Activated CD4-positive, alpha-beta T cell treated with anti-CD3 and anti-CD28 coated beads for 24 hours (primary cell): ENCODE results near the gene YEATS2.
"Not testable (repeated sequence)": the region's sequence is repeated elsewhere in the genome, so short reads cannot be mapped to it uniquely, and the experiment has no call there.

Source experiments
- DNase-seq, 2 donors: peaks; one replicate each; pipeline ENCODE4 v3.0.0-alpha.2; 2020; ENCODE audit warnings: low read depth in 2 of 2

YEATS2 gene

GRCh38 chr3:183776451-183776850, 78.9 kb downstream of the YEATS2 start:
- not testable (repeated sequence) for DNase-seq

- DNase-seq: no peak
These were observed 79.5 kb downstream of the YEATS2 start for GRCh38 chr3:183777016-183777618.

GRCh38 chr3:183779896-183780465, 82.4 kb downstream of the YEATS2 start:
- no peak for DNase-seq

- DNase-seq: no peak
These were observed 83.6 kb downstream of the YEATS2 start for GRCh38 chr3:183781246-183781645.

GRCh38 chr3:183782576-183783276, 85.1 kb downstream of the YEATS2 start:
- no peak for DNase-seq

- DNase-seq: not testable (repeated sequence)
These were observed 86.9 kb downstream of the YEATS2 start for GRCh38 chr3:183784503-183784902.

- DNase-seq: no peak
These were observed 92.2 kb downstream of the YEATS2 start for GRCh38 chr3:183789826-183790225.

GRCh38 chr3:183790700-183791099, 93.1 kb downstream of the YEATS2 start:
- DNase-seq: no peak

- no peak for DNase-seq
These were observed 95.4 kb downstream of the YEATS2 start for GRCh38 chr3:183792976-183793375.

GRCh38 chr3:183794452-183794851, 96.9 kb downstream of the YEATS2 start:
- DNase-seq: no peak

GRCh38 chr3:183796372-183796771, 98.8 kb downstream of the YEATS2 start:
- DNase-seq: no peak

- no peak for DNase-seq
These were observed 100.4 kb downstream of the YEATS2 start for GRCh38 chr3:183797996-183798395.

GRCh38 chr3:183799461-183799860, 101.9 kb downstream of the YEATS2 start:
- DNase-seq: no peak

- no peak for DNase-seq
These were observed 102.8 kb downstream of the YEATS2 start for GRCh38 chr3:183800243-183800863.

- no peak for DNase-seq
These were observed 104.0 kb downstream of the YEATS2 start for GRCh38 chr3:183801601-183802000.

- DNase-seq: no peak
These were observed 105.4 kb downstream of the YEATS2 start for GRCh38 chr3:183802989-183803388.

- DNase-seq: no peak
These were observed 109.7 kb downstream of the YEATS2 start for GRCh38 chr3:183807209-183807728.

- no peak for DNase-seq
These were observed 110.3 kb downstream of the YEATS2 start for GRCh38 chr3:183807881-183808280.

GRCh38 chr3:183808355-183808754, 110.8 kb downstream of the YEATS2 start:
- DNase-seq: no peak

GRCh38 chr3:183809270-183809669, 111.7 kb downstream of the YEATS2 start:
- DNase-seq: no peak

GRCh38 chr3:183810643-183811594, 113.3 kb downstream of the YEATS2 start:
- no peak for DNase-seq
